Measurements from ENCODE around the gene TELO2.
A peak's percentile ranks its signal among the peaks of the same experiment; 100 is the strongest.

The TELO2 gene

DNA sequence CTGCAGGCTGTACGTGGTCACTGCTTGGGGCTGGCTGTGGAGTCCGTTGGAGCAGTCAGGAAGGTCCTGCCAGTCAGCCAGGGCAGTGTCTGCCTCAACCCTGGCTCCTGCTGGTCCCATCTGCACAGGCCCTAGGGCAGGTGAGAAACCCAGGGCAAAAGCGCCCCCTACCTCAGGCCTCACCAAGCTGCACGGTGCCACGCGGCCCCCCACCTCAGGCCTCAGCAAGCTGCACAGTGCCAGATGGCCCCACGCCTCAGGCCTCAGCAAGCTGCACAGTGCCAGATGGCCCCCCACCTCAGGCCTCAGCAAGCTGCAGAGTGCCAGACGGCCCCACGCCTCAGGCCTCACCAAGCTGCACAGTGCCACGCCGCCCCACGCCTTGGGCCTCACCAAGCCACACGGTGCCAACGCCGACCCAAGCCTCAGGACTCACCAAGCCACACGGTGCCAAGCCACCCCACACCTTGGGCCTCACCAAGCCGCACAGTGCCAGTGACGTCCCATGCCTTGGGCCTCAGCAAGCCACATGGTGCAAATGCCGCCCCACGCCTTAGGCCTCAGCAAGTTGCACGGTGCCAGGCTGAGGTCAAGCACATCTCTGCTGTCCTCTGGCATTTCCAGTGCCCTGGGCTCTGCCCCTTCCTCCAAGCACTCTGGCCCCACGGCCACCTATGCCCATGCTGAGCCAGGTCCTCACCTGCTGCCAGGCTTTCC is 45.8 kb downstream of the TELO2 start:
- TF ChIP-seq, protein P1, sequence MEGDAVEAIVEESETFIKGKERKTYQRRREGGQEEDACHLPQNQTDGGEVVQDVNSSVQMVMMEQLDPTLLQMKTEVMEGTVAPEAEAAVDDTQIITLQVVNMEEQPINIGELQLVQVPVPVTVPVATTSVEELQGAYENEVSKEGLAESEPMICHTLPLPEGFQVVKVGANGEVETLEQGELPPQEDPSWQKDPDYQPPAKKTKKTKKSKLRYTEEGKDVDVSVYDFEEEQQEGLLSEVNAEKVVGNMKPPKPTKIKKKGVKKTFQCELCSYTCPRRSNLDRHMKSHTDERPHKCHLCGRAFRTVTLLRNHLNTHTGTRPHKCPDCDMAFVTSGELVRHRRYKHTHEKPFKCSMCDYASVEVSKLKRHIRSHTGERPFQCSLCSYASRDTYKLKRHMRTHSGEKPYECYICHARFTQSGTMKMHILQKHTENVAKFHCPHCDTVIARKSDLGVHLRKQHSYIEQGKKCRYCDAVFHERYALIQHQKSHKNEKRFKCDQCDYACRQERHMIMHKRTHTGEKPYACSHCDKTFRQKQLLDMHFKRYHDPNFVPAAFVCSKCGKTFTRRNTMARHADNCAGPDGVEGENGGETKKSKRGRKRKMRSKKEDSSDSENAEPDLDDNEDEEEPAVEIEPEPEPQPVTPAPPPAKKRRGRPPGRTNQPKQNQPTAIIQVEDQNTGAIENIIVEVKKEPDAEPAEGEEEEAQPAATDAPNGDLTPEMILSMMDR (IDR thresholded peaks at IDR 0.05; ENCODE audit: borderline replicate concordance, insufficient read depth, low read depth, low read length) = peak; percentile 46
- H3K4me3 ChIP-seq (ENCODE audit: low read depth, low read length) = no peak overlapping the region

DNA sequence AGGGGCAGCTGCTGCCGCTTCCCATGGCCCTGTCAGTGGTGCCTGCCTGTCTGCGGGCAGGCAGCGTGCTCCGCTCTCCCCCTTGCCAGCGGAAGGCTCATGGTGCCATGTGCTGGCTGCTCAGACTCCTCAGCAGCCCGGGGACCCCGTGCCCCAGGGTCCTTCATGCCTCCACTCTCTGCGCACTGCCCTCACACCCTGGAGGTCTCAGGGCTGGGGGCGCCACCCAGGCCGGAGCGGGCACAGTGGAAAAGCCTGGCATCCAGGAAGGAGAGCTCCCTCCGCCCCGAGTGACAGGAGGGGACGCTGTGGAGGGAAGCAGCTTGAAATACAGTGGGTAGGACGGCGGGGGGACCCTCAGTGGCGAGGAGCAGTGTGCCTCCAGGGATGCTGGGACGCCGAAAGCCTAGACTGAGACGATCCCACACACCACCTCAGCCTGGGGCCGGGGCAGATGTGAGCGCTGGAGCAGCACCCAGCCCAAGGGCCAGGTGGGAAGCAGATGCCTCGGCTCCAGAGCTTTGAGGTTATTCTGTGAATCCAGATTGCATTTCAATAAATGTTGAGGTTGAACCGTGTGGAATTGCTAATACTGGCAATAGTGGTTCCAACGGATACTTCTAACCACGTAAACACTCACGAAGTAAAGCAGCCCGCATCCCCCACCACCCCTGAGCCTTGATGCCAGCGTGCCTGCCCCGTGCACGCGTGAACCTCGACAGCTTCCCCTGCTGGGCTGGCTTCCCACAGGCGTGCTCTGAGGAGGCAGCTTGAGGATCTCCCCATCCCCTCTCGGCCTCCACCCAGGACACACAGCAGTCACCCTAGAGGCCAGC is 46.8 kb downstream of the TELO2 start:
- H3K4me3 ChIP-seq (ENCODE audit: low read depth, low read length) = no peak overlapping the region
- TF ChIP-seq, protein P1 (IDR thresholded peaks at IDR 0.05; ENCODE audit: borderline replicate concordance, insufficient read depth, low read depth, low read length) = no peak

DNA sequence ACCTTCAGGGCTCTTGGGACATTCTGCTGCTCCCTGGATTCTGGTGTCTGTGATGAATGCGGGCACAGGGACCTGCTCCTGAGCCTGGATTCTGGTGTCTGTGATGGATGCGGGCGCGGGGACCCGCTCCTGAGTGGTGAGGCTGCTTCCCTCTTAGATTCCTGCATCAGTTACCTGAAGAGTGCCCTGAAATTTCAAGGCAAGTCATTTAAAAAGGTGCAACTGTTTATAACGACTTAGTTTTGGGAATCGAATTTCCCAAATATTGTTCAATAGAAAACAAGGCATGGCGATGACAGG is 47.3 kb downstream of the TELO2 start:
- TF ChIP-seq, protein P1 (IDR thresholded peaks at IDR 0.05; ENCODE audit: borderline replicate concordance, insufficient read depth, low read depth, low read length) = no peak
- no peak overlapping the region for H3K4me3 ChIP-seq (ENCODE audit: low read depth, low read length)

DNA sequence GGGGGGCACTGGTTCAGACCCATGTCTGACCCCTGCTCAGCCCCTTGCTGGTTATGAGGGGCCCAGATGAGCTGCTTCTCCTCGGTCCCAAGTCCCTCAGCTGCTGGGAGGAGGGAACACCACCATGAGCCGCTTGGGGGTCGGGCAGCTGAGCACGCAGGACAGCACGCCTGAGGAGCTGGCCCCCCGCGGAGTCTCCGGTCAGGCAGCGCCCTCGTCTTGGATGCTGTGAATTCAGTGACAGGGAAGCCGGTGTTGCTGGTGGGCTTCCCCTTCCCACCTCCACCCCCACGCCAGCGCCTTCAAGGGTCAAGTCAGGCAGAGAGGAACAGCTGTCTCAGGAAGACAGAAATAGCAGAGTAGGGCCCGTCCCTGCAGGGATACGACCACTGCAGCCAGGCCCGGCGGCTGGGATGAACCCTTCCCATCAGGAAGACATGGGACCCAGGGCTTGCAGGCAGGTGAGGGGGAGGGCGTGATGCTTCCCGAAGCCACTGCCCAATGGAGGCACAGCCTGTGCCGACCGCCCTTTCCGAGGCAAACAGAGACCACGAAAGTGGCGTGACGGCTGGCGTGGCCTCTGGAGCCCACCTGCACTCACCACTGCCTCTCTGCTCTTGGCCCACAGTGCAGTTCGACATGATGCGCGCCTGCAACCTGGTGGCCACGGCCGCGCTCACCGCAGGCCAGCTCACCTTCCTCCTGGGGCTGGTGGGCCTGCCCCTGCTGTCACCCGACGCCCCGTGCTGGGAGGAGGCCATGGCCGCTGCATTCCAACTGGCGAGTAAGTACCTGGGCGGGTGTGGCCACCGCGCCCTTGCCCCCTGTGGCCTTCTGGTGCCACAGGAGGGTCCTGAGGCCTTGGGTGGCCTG is 48.4 kb downstream of the TELO2 start:
- H3K4me3 ChIP-seq (ENCODE audit: low read depth, low read length) = no peak overlapping the region
- TF ChIP-seq, protein P1 (IDR thresholded peaks at IDR 0.05; ENCODE audit: borderline replicate concordance, insufficient read depth, low read depth, low read length) = no peak

DNA sequence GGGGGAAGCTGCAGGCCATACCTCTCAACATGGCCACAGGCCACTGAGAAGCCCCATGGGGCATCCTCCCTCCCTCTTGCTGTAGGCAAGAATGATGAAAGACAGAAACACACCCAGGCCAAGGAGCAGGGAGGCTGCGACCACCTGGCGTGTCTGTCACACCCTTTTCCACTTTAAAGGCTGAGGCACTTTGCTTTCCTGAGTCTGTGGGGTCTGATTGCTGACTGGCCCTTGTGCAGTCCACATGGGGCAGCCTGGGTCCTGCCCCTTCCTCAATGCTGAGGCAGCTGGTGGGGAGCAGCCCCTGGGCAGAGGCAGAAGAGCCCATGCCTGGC is 49.0 kb downstream of the TELO2 start:
- no peak overlapping the region for H3K4me3 ChIP-seq (ENCODE audit: low read depth, low read length)
- TF ChIP-seq, protein P1 (IDR thresholded peaks at IDR 0.05; ENCODE audit: borderline replicate concordance, insufficient read depth, low read depth, low read length) = no peak

DNA sequence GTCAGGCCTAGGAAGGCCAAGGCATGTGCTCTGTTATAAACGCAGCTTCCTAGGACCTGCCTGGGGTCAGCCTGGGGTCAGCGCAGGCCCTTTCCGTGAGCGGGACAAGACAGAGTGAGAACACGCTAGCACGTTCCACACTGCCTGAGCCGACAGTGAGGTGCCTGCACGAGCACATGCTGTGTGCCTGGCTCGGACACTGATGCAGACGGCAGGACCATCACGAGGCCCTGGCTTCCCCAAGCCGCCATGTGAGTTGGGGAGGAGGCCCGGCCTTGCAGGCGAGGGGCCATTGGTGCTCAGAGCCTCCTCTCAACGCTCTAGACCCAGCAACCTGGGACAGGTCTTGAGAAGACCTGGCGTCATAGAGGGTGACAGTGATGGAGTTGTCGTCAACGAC is 49.4 kb downstream of the TELO2 start:
- TF ChIP-seq, protein P1 (IDR thresholded peaks at IDR 0.05; ENCODE audit: borderline replicate concordance, insufficient read depth, low read depth, low read length) = no peak
- no peak overlapping the region for H3K4me3 ChIP-seq (ENCODE audit: low read depth, low read length)

All from GM12875 (cell line).